Left renal pelvis (tissue), 4 donors: Measurements from ENCODE around the gene ATPAF1. TPM values are rescaled to one million over a fixed set of nuclear protein-coding genes. Genes with fewer than 3 reads are reported as not detected.
"Not testable (repeated sequence)": the region's sequence is repeated elsewhere in the genome, so short reads cannot be mapped to it uniquely, and the experiment has no call there.

Experiments used
- DNase-seq, 4 donors: peaks; one replicate each; pipeline ENCODE4 v3.0.0-alpha.2; 2013; ENCODE audit warnings: low read depth in 4 of 4, low spot score in 3 of 4
- polyA plus RNA-seq, 4 donors: library from polyadenylated mRNA; unstranded; fragments of 120-200 nt; gene quantifications; one replicate each; pipeline ENCODE4 v1.2.1, GENCODE V29; 2013; ENCODE audit not compliant: insufficient read length in 4 of 4

The ATPAF1 gene
- polyA plus RNA-seq: 100 to 1,000 TPM in 2 of 4 donors, 10 to 100 TPM in 2; 55.7 to 118 (median 99.4) TPM

- DNase-seq: peak in 3 of 4 donors; percentile 37 to 42 (median 41)
Measured at GRCh38 chr1:46667782-46668760, at the start of gene ATPAF1. Gene ATPAF1, minus strand, starts transcription at chr1:46668364. Its CDS starts 42 bp downstream, at chr1:46668322.

GRCh38 chr1:46717654-46718053 is 49.5 kb upstream of the ATPAF1 start:
- no peak for DNase-seq

GRCh38 chr1:46714976-46715375 is 46.8 kb upstream of the ATPAF1 start:
- DNase-seq: no peak

GRCh38 chr1:46708121-46708520 is 40.0 kb upstream of the ATPAF1 start:
- no peak for DNase-seq

- DNase-seq: no peak
Measured at GRCh38 chr1:46705408-46705807, 37.2 kb upstream of the ATPAF1 start.

- no peak for DNase-seq
Measured at GRCh38 chr1:46703927-46704641, 35.9 kb upstream of the ATPAF1 start.

- no peak for DNase-seq
Measured at GRCh38 chr1:46699666-46700065, 31.5 kb upstream of the ATPAF1 start.

GRCh38 chr1:46697053-46697452 is 28.9 kb upstream of the ATPAF1 start:
- no peak for DNase-seq

- DNase-seq: not testable (repeated sequence)
Measured at GRCh38 chr1:46694676-46695075, 26.5 kb upstream of the ATPAF1 start.

GRCh38 chr1:46692811-46693770 is 24.9 kb upstream of the ATPAF1 start:
- no peak for DNase-seq

GRCh38 chr1:46691997-46692790 is 24.0 kb upstream of the ATPAF1 start:
- no peak for DNase-seq

- DNase-seq: no peak
Measured at GRCh38 chr1:46690931-46691421, 22.8 kb upstream of the ATPAF1 start.

- no peak for DNase-seq
Measured at GRCh38 chr1:46689897-46690296, 21.7 kb upstream of the ATPAF1 start.

GRCh38 chr1:46689356-46689755 is 21.2 kb upstream of the ATPAF1 start:
- no peak for DNase-seq

GRCh38 chr1:46687921-46688509 is 19.9 kb upstream of the ATPAF1 start:
- no peak for DNase-seq

GRCh38 chr1:46687093-46687659 is 19.0 kb upstream of the ATPAF1 start:
- DNase-seq: peak in 1 of 4 donors; percentile 20

GRCh38 chr1:46686255-46686654 is 18.1 kb upstream of the ATPAF1 start:
- no peak for DNase-seq

- DNase-seq: no peak
Measured at GRCh38 chr1:46684670-46685069, 16.5 kb upstream of the ATPAF1 start.

- DNase-seq: no peak
Measured at GRCh38 chr1:46682064-46682463, 13.9 kb upstream of the ATPAF1 start.
